HL-60/S4 treated with phorbol 12-myristate 13-acetate at 8.2 ng/mL for 4 days and 3 days (cell line): Measurements from ENCODE around the gene RIT2.
"Not testable (repeated sequence)": the region's sequence is repeated elsewhere in the genome, so short reads cannot be mapped to it uniquely, and the experiment has no call there.

Experiments used
- in situ Hi-C: fragments of 300-500 bp; cut with MboI; formaldehyde crosslinking; loops from 2 replicates; pipeline ENCODE4 v1.15.0; 2022; ENCODE audit warnings: low sequenced_read_pairs

RIT2 gene

GRCh38 chr18:42854558-42854957 lies 260.9 kb downstream of the RIT2 start:
- in situ Hi-C loops: no loop called here

DNA sequence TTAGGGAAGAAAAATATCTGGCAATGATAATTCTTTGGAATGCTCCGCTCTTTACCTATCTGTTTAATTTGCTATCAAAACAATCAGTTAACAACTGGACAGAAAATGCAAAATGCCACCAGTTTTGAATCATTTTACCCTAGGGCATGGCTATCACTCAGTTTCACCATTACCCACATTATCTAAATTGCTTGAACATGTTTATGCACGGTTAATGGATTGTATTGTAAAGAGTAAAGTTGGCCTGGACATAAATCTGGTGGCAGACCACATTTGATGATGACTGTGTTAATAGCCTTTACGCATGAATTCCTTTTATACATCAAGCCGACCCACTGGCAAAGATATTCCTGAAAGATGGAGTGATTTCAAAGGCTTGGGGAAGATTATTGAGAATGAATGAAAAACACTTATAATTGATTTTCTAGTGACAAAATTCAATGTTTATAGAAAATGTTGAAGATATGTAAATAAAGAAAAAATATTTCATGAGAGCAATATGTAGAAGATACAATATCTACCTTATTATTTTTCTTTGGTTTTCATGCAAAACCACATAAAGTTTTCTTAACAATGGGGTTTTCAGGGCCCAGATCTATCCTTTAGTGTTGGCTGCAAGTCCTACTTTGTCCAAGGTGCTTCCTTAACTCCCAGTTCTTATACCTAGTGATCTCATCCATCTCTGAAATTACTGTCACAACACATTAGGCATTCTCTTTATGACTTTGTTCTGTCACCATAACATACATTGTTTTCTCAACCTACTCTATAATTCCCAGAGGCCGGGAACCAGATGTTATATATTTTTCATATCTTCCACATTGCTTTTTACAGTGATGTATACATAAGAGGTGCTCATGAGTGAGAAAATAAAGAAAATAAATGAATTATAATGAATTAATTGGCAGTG lies 265.1 kb downstream of the RIT2 start:
- in situ Hi-C loops: no loop called here

DNA sequence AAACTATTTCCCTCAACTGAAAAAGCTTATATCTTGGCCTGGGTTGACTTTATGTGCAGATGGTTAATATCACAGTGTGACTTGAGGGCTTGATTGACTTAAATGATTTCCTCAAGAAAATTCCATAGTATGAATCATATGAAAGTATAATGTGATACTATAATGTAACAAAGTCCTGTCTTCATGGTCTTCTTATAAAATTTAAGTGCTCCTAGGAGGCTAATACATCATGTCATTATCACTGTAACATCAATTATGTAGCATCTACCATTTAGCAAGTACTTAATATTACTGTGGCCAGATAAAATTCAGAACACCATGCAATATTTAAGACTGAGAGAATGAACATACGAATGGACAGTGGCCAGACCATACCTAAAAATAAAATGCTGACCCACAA lies 276.1 kb downstream of the RIT2 start:
- in situ Hi-C loops: no loop called here

- in situ Hi-C loops: no loop called here
Measured at GRCh38 chr18:42838546-42839145, 276.8 kb downstream of the RIT2 start.

DNA sequence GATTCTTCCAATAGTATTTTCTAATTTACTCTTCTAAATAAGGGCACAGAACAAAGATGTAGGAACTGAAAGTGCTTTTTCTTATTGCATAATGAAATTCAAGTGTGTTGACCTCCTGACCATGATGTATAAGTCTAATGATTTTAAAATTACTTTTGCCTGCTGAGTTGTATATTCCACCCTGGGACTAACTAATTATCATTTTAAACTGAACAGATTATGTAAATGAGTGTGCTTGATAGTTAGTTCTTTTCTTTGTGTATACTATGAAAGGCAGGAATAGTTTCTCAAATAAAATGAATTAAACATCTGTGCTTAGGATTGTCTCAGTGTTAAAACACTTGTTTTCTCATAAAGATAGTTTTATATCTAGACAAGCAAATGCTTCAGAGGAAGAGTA lies 284.5 kb downstream of the RIT2 start:
- in situ Hi-C loops: no loop called here

GRCh38 chr18:42828881-42829280 lies 286.6 kb downstream of the RIT2 start:
- in situ Hi-C loops: no loop called here

DNA sequence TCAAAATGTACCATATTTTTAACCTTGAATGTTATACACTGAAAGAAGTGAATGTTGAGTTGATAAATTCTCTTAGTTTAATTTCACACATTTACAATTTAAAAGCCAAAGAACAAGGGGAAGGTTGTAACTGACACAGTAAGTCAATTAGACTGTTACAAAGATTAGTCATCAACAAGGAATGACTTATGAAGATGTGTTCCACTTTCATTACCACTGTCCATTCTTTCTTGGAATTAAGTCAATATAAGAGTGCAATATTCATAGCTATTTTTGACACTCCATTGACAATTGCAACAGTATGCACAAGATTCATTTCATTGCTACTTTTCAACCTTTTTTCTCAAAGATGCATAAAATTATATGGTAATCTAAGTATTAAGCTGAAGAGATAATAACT lies 291.3 kb downstream of the RIT2 start:
- in situ Hi-C loops: no loop called here

DNA sequence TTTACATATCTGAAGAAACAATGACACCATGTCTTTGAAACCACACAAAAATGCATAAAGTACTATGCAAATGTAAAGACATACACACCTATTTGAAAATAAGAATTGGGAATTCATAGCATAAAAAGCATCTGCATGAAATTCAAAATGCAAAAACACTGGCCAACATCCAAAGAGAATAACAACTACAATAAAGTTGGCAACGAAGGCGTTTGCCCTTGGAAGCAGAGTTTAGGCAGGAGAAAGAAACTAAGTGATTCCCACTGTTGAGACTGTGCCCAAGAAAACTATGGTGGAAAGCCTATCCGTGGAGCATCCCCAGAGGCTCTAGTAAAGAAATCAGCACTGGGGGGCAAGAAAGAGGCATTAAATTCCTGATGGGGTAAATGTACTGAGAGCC lies 292.8 kb downstream of the RIT2 start:
- in situ Hi-C loops: no loop called here

- in situ Hi-C loops: no loop called here
Measured at GRCh38 chr18:42821492-42821891, 294.0 kb downstream of the RIT2 start.

DNA sequence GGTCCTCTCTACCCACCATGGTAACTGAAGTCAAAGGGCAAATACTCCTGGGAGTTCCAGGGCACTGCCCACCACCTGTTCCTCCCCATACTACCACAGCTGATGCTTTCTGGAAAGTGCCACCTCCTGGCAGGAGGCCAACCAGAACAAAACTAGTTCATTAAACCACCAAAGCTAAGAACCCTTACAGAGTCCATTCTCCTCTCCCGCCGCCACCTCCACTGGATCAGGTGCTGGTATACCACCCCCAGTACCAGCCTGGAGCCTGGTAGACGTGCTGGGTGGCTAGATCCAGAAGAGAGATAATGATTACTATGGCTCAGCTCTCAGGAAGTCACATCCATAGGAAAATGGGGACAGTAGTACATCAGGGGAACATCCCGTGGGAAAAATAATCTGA lies 300.9 kb downstream of the RIT2 start:
- in situ Hi-C loops: no loop called here

- in situ Hi-C loops: no loop called here
Measured at GRCh38 chr18:42814184-42814583, 301.3 kb downstream of the RIT2 start.

DNA sequence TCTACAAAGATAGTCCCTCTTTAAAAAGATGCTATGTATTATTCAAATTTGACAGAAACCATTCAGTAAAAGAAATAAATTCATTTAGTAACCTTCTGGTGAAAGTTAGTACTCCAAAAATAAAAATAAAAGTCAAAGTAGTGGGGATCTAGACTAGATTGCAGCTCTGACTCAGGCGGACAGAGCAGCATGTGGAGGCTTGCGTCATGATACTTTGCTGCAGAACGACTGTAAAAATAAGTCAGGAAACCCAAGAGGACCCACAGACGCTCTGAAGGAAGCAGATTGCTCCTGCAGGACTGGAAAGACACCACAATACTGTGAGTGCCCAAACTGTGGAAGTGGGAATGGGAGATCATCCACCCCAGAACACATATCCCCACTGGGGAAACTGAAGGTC lies 301.9 kb downstream of the RIT2 start:
- in situ Hi-C loops: no loop called here

DNA sequence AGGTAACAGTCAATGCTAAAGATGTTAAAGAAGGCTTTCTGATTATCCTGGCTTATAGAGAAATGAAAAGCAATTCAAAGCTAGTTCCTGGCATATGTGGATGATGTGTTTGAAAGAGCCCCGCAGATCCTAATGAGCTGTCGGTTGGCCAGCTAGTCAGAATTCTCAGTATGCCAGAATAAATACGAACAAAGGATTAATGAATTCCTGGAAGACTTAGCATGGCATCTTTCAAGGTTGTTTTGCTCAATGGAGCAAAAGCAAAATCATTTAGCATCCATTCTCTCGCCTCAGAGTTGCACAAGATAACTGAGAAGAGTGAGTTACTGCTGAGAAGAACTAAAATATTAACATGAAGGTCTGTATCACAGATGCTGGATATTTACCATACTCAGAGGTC lies 307.6 kb downstream of the RIT2 start:
- in situ Hi-C loops: no loop called here

- in situ Hi-C loops: no loop called here
Measured at GRCh38 chr18:42801706-42802105, 313.8 kb downstream of the RIT2 start.

DNA sequence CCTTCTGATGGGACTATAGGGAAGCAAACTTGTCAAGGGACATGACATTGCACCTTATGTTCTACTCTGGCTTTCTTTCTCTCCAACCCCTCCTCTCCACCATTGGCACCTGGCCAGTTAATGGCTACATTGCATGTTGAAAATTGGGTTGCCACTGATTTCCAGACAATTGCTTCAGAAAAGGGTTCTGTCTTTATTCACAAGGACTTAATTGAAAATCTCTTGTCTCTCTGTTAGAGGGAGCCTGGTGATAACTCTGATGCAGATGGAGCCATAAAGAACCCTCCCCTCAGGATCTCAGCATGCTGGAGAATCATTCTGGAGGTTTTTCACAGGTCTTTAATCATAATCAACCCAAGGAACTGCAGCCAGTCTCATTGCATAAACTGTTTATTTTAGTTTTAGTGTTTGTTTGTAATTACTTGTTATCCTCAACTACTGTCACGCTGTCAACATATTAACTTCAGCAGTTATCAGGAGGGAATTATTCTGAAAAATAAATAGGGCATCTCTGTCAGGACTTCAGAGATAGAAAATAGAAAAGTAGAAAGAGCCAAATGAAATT lies 316.8 kb downstream of the RIT2 start:
- in situ Hi-C loops: no loop called here

GRCh38 chr18:42795213-42795789 lies 320.2 kb downstream of the RIT2 start:
- in situ Hi-C loops: not testable (repeated sequence)

DNA sequence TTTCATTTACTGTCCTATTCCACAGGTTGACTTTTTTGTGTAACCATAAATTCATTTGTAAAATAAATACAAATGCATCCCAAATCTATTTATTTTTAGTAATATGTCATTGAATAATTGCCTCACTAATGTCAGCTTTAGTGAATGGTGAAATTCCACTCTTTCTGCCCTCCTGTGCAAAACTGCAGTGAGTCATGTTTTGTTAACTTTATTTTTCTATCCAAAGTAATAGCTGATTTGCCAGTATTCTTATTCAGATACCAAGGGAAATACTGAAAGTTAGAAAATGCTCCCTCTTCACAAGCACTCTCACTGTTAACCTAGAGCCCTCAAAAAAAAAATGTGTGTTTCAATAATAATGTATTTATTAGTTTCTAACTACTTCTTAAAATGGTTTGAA lies 322.8 kb downstream of the RIT2 start:
- in situ Hi-C loops: no loop called here

GRCh38 chr18:42784632-42785031 lies 330.9 kb downstream of the RIT2 start:
- in situ Hi-C loops: no loop called here

GRCh38 chr18:42782929-42783328 lies 332.6 kb downstream of the RIT2 start:
- in situ Hi-C loops: no loop called here

DNA sequence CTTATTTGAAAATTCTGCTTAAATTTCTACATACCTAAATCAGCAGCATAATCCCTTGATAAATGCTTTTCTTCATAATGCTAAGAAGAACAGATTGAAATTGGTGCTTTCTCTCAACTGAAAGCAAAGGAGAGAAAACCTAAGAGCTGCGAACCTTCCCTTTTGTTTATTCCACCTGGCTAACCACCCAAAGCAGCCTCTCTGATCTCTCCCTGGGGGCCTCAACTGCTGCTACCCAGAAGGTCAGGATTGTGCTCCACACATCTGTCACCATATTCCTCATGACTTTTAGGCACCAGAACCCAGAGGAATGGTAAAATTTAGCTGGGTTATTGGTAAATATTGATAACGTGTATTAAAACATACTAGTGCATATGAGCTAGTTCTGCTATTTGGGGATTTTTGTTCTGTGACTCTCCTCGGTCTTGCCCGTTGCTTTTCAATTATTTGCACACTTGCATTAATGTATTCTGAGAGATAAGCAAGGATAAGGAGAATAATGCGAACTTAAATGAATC lies 334.1 kb downstream of the RIT2 start:
- in situ Hi-C loops: no loop called here

GRCh38 chr18:42780171-42780570 lies 335.3 kb downstream of the RIT2 start:
- in situ Hi-C loops: no loop called here
